Stimulated activated CD4-positive, alpha-beta T cell treated with anti-CD3 and anti-CD28 coated beads, Interleukin-12 subunit alpha, Interleukin-12 subunit beta, amount 100 ng/mL, for 4 hours (primary cell): ENCODE measurements around the gene MS4A5.
"Not testable (repeated sequence)": the region's sequence is repeated elsewhere in the genome, so short reads cannot be mapped to it uniquely, and the experiment has no call there.

Experiments
- DNase-seq: peaks from one replicate; pipeline ENCODE4 v3.0.0-alpha.2; 2020

The MS4A5 gene, protein sequence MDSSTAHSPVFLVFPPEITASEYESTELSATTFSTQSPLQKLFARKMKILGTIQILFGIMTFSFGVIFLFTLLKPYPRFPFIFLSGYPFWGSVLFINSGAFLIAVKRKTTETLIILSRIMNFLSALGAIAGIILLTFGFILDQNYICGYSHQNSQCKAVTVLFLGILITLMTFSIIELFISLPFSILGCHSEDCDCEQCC

DNA sequence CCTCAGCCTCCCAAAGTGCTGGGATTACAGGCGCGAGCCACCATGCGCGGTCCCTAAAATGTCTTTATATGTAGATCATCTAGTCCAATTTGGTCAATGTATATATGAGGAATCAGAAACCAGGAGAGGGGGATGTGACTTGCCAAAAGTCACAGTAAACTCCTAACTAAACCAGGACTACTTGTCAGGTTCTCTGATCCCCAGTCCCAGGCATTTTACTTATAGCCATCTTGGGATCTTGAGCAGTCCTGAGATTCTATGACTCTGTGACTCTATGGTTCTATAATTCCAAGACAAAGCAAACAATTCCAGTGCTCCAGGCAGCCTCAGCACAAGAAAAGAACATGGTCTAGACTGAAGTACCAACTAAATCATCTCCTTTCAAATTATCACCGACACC, at the start of gene MS4A5:
Gene MS4A5, plus strand, starts transcription at position 301 of the 400 bp plus-strand sequence. CDS start 103 bp downstream, outside the sequence.
- no peak for DNase-seq

- DNase-seq: no peak
Observed at GRCh38 chr11:60389279-60389910, 40.0 kb upstream of the MS4A5 start.

- no peak for DNase-seq
Observed at GRCh38 chr11:60390419-60390818, 39.0 kb upstream of the MS4A5 start.

GRCh38 chr11:60392361-60392760, 37.0 kb upstream of the MS4A5 start:
- DNase-seq: no peak

DNA sequence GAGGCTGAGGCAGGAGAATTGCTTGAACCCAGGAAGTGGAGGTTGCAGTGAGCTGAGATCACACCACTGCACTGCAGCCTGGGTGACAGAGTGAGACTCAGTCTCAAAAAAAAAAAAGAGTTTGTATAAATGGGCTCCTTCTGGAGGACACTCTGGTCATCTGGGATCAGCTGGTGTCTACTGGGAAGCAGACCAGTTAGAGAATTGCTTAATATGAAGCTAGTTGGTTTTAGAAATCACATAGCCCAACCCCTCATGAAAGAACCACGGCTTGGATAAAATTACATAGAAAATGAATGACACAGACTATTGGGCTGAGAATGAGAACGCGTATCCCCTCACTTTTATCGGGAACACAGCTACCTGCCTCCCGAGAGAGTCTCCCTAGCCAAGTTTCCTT, 36.4 kb upstream of the MS4A5 start:
- DNase-seq: no peak

DNA sequence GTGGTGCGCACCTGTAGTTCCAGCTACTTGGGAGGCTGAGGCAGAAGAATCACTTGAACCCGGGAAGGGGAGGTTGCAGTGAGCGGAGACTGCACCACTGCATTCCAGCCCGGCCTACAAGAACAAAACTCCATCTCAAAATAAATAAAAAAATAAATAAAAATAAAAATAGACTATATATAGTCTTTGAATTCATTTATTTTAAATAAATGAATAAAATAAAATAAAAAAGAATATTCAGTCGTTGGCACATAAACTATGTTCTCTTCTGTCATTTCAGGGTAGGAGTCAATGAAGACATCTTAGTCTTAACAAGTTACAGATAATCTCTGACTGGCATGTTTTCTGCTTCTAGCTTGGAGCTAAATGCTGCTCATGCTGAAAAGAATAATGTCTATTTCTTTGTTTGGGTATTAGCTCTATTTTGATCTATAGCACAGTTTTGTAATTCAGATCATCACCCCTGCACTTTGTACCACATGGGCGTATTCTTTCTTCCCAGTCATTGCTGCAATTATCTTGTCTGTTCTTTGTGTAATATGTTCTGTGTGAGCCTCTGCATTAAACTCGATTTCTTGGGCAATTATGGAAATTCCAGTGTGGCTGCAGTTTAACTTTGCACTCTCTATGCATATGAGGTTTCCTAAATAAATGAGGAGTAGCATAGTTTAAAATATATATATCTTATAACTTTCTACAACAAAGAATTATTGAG, 34.5 kb upstream of the MS4A5 start:
- DNase-seq: no peak

DNA sequence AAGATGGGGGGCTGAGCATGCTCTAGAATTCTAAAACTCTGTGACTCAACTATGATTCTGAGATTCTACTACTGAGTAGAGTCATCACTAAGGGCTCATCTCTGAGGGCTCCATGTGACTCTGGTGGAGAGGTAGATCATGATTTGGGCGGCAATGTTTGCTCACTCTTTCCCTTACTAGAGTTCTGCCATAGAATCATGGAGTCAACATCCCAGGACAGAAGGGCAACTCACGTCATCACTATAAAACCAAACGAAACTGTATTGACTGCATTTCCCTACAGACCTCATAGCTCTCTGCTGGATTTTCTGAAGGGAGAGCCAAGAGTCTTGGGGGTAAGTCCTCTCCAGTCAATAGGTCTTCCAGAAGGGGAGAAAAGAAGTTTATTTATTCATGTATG, 33.0 kb upstream of the MS4A5 start, which contains the start of gene MS4A14:
Gene MS4A14, plus strand, starts transcription at position 78 of the 400 bp plus-strand sequence. Its CDS starts 120 bp downstream, at position 198.
- no peak for DNase-seq

DNA sequence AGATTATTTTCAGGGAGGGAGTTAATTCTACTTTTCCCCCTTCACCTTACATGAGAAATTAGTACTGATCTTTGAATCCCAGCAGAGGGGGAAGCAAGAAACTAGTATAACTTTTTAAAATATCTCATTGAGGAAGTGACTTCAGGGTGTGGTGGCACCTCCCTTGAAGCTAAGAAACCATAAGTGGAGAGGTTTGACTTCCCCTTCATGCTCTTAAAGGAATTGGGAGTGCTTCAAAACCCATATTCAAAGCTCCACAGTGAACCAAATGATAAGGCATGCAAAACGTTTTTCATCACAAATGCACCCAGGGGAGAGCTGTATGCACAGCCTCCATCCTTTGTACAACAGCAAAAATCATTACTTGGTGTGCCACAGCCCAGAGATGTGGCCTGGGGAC, 32.6 kb upstream of the MS4A5 start:
- DNase-seq: no peak

DNA sequence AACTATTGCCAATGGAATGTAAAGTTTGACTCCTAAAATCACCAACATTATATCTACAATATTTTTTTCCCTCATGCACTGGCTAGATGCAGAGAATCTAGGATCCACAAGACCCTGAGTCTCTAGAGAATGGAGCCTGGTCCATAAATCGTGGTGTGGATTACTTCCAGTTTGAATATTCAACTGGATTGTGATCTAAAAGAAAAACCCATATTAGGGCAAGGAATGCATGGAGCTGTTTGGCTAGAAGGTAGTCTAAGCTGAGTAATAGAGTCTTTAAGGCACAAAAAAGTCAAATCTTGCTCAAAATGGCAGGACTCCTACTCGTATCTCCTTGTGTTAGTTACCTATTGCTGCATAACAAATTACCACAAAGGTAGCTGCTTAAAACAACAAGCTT, 9.4 kb upstream of the MS4A5 start:
- DNase-seq: no peak

- DNase-seq: no peak
Observed at GRCh38 chr11:60422609-60423008, 6.8 kb upstream of the MS4A5 start.

DNA sequence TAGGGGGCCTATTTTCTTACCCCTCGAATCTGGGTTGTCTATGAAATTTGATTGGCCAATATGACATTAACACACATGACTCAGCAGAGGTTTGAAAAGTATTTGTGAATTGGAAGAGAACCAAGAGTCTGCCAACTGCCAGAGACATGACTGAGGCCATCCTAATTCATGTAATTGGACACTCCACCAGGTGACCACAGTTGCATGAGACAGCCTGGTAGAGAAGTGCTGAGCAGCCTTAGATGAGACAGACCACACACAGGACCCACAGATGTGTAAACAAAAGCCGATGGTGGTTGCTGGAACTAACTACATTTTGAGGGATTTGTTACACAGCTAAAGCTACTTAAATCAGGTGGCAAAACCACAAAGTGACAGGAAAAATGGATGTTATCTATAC, 855 bp upstream of the MS4A5 start:
- no peak for DNase-seq

DNA sequence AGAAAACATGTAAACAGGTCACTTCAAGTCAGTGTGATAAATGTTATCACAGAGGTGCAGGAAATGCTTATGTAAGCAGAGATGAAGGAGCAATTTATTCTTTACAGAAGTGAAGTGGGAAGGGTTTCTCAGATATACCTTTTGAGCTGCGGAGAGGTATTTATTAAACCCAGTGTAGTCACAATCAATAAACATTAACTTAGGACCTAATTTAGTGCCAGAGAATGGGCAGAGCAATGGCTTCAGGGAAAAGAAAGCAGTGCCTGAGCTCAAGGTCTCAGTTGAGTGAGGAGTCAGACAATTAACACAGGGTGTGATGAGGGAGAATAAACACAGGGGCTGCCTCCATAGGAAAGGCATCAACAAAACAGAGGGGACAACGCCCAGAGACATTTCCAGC, 1.9 kb downstream of the MS4A5 start:
- no peak for DNase-seq

DNA sequence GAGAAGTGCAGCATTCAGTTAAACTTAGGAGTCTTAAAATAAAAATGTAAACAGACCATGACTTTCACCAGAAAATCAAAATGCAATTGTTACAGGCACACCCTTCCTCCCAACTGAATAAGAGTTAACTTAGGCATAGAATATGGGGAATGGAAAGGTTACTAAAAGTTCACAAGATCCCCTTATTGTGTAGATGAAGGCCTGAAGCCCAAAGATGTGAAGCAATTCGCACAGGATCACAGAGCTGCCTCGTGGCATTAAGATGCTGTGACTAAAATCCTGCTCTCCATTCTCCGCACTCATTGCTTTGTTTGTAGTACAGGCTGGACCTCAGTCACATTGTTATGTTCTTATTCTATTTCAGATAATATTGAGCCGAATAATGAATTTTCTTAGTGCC, 4.0 kb downstream of the MS4A5 start:
- no peak for DNase-seq

- DNase-seq: no peak
Observed at GRCh38 chr11:60447070-60447469, 17.7 kb downstream of the MS4A5 start.

DNA sequence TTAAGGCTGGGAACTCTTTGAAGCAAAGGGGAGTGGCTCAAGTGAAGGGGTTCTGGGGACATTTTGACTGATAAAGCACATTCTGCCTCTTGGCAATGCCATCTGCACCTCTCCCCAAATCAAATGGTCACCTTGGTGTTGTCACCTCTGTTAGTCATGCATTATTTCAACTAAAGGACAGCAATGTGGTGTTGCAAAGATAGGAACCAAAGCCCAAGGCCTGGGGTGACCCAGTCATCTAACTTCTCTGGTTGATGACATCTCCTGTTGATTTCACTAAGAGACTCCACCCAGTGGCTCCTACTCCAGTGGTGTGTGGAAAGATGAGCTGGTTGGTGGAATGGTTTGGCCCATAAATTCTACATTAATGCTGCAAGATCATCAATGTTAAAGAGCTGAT, 18.5 kb downstream of the MS4A5 start:
- no peak for DNase-seq

GRCh38 chr11:60451185-60451584, 21.8 kb downstream of the MS4A5 start:
- not testable (repeated sequence) for DNase-seq

- DNase-seq: no peak
Observed at GRCh38 chr11:60454212-60454611, 24.8 kb downstream of the MS4A5 start.

DNA sequence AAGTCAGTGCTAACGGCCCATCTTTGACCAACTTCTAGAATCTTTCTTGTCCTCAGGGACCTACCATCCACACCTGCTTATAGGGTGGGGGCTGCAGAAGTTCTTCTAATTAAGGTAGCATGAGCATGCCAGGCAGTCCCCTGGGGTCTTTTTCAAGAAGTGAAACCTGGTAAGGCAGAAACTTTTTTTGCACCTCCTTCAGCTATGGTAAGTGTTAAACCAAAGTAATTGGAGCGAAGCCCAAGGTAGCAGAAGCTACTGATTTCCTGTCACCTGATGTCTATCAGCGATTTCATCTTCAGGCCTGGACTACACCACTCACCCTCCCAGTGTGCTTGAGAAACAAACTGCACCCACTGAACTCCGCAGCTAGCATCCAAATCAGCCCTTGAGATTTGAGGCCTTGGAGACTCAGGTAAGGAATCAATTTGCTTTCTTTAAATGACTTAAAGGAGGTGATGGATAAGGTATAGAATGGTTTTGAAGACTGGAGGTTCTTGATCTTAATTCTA, 26.2 kb downstream of the MS4A5 start, which contains the start of gene MS4A1:
Gene MS4A1, plus strand, starts transcription at position 317 of the 512 bp plus-strand sequence. CDS start 6,528 bp downstream, outside the sequence.
- no peak for DNase-seq

DNA sequence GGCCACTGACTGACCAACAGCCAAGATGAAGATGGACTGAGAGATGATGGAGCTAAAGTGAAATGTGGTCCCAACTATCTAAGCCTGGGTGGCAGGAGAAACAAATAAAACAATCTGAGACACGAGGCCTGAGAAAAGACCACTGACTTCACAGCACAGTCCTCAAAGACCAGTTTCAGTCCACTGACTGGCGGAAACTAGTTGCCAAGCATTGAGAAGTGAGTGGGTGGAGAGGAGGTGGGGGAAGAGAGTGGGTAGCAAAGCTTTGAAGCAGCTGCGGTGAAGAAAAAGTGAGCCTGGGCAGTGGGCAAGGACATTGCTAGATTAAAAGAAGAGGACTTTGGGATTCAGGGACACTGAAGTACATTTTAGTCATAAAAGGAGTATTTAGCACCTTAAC, 28.2 kb downstream of the MS4A5 start:
- DNase-seq: no peak

DNA sequence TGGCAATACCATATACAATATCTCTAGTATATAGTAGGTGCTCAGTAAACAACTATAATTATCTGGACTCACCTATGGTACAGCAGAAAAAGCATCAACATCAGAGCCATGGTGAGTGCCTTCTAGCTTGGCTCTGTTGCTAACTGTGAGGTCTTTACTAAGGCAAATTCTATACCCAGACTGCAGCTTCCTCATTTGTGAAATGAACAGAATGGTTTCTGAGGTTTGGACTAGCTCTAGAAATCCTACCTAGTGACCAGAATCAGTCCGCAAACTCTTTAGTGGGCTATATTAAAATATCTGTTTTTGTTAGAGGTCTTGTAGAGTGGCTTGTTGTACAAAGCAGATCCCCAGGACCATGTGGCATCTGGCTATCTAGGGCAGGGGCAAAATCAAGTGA, 30.0 kb downstream of the MS4A5 start:
- DNase-seq: no peak

DNA sequence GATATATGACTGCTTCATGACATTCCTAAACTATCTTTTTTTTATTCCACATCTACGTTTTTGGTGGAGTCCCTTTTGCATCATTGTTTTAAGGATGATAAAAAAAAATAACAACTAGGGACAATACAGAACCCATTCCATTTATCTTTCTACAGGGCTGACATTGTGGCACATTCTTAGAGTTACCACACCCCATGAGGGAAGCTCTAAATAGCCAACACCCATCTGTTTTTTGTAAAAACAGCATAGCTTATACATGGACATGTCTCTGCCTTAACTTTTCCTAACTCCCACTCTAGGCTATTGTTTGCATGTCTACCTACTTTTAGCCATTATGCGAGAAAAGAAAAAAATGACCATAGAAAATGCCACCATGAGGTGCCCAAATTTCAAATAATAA, 39.5 kb downstream of the MS4A5 start:
- DNase-seq: no peak

DNA sequence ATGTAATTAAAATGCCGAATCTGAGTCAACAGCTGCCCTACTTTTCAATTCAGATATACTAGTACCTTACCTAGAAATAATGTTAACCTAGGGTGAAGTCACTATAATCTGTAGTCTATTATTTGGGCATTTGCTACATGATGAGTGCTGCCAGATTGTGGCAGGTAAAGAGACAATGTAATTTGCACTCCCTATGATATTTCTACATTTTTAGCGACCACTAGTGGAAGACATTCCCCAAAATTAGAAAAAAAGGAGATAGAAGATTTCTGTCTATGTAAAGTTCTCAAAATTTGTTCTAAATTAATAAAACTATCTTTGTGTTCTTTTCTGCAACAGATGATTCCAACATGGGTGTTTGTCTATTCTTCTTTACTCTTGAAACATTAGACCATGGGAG, 40.4 kb downstream of the MS4A5 start:
- DNase-seq: no peak

GRCh38 chr11:60477035-60477445, 47.7 kb downstream of the MS4A5 start:
- DNase-seq: no peak

- no peak for DNase-seq
Observed at GRCh38 chr11:60482361-60482760, 53.0 kb downstream of the MS4A5 start.
